Endothelial cell of umbilical vein (primary cell): ENCODE results near the gene DDRGK1. TPM values are rescaled to one million over a fixed set of nuclear protein-coding genes. Genes with fewer than 3 reads are reported as not detected.
A peak's percentile ranks its signal among the peaks of the same experiment; 100 is the strongest.

Experiments used
- BruUV-seq: library from RNA; stranded (reverse); fragments of 400-500 nt; replicated peaks from 2 replicates; lab custom pipeline; 2021; lab: Mats Ljungman, UMichigan
- CTCF ChIA-PET: fragments of 300-600, 350-600 bp; sonication (Branson Sonifier 250); formaldehyde crosslinking; loops from one replicate; lab custom pipeline; 2021; ENCODE audit warnings: antibody characterized with exemption, inconsistent platforms; lab: Charles Lee
- POLR2A ChIA-PET: fragments of 300-600, 350-600 bp; sonication (Branson Sonifier 250); formaldehyde crosslinking; loops from one replicate; lab custom pipeline; 2021; ENCODE audit warnings: antibody characterized with exemption, inconsistent platforms; lab: Charles Lee
- DNase-seq: peaks from one replicate; pipeline ENCODE4 v3.0.0-alpha.2; 2011; ENCODE audit warnings: low read depth, low spot score
- FAIRE-seq: peaks from 2 replicates; lab custom pipeline; 2011; peaks lifted over from hg19 to GRCh38; lab: Jason Lieb, UNC
- H2AFZ ChIP-seq: 2 replicates; pipeline ENCODE4 v1.6.0; 2012; ENCODE audit warnings: low read depth, low read length, control low read depth, inconsistent platforms
- H3K27ac ChIP-seq: 2 replicates; pipeline ENCODE4 v1.5.1; 2011; ENCODE audit warnings: low read depth, mild to moderate bottlenecking, control low read depth, low read length, moderate library complexity; ENCODE audit not compliant: insufficient read depth
- H3K27me3 ChIP-seq, 2 experiments: 2 replicates each; pipeline versions ENCODE4 v1.6.0 to v1.6.1; 2011; ENCODE audit warnings: low read length in 2 of 2, mixed read lengths in 1 of 2; ENCODE audit not compliant: control insufficient read depth in 2 of 2, insufficient read depth in 2 of 2
- H3K36me3 ChIP-seq, 2 experiments: 2 replicates in 1 of 2; 3 replicates in 1 of 2; pipeline ENCODE4 v1.5.1; 2011; ENCODE audit warnings: low read length in 2 of 2, mild to moderate bottlenecking in 1 of 2, moderate library complexity in 1 of 2; ENCODE audit not compliant: control insufficient read depth in 2 of 2, insufficient read depth in 2 of 2; ENCODE audit errors: extremely low read depth in 1 of 2
- H3K4me1 ChIP-seq: 3 replicates; pipeline ENCODE4 v1.5.1; 2011; ENCODE audit warnings: mild to moderate bottlenecking, low read length; ENCODE audit not compliant: control insufficient read depth, insufficient read depth; ENCODE audit errors: extremely low read depth
- H3K4me2 ChIP-seq: 2 replicates; pipeline ENCODE4 v1.6.1; 2011; ENCODE audit warnings: low read length, control low read depth, mixed read lengths; ENCODE audit not compliant: insufficient read depth
- H3K4me3 ChIP-seq, 3 experiments: fragments of 200-600 bp in 1 of 3; sonication (generic), shearing (Covaris generic) in 1 of 3; replicated peaks in 1 of 3; 2 replicates each; pipeline ENCODE4 v1.5.1; 2011 to 2016; ENCODE audit warnings: control low read depth in 3 of 3, low read length in 3 of 3, mild to moderate bottlenecking in 2 of 3, inconsistent platforms in 1 of 3, low read depth in 1 of 3, moderate library complexity in 1 of 3; ENCODE audit not compliant: insufficient read depth in 1 of 3
- H3K79me2 ChIP-seq: 2 replicates; pipeline ENCODE4 v1.6.0; 2012; ENCODE audit warnings: low read length, inconsistent platforms; ENCODE audit not compliant: control insufficient read depth, insufficient read depth
- H3K9ac ChIP-seq: replicated peaks from 2 replicates; pipeline ENCODE3; 2011; ENCODE audit warnings: low read length, control low read depth; ENCODE audit not compliant: insufficient read depth; ENCODE audit errors: extremely low read depth
- H3K9me1 ChIP-seq: replicated peaks from 3 replicates; pipeline ENCODE4 v1.6.0; 2011; ENCODE audit warnings: mild to moderate bottlenecking, low read length; ENCODE audit not compliant: control insufficient read depth, insufficient read depth; ENCODE audit errors: extremely low read depth
- H3K9me3 ChIP-seq: replicated peaks from 2 replicates; pipeline ENCODE4 v1.5.1; 2012; ENCODE audit warnings: low read length, inconsistent platforms; ENCODE audit not compliant: control insufficient read depth, insufficient read depth
- H4K20me1 ChIP-seq: replicated peaks from 2 replicates; pipeline ENCODE3; 2011; ENCODE audit warnings: mild to moderate bottlenecking, low read length; ENCODE audit not compliant: control insufficient read depth, insufficient read depth; ENCODE audit errors: extremely low read depth
- CTCF ChIP-seq, 2 donors: IDR thresholded peaks; 1 replicate in 1 of 2; 2 replicates in 1 of 2; pipeline ENCODE4 v1.5.1; 2011; ENCODE audit warnings: low read length in 2 of 2, mild to moderate bottlenecking in 2 of 2, moderate library complexity in 2 of 2, control low read depth in 1 of 2, inconsistent platforms in 1 of 2, low read depth in 1 of 2; ENCODE audit not compliant: insufficient read depth in 1 of 2; ENCODE audit errors: extremely low read depth in 1 of 2
- EZH2 ChIP-seq: IDR thresholded peaks from 2 replicates; pipeline ENCODE4 v1.6.1; 2012; ENCODE audit warnings: borderline replicate concordance, low read depth, mild to moderate bottlenecking, moderate library complexity, low read length, inconsistent platforms; ENCODE audit not compliant: severe bottlenecking
- FOS ChIP-seq: IDR thresholded peaks from 2 replicates; pipeline ENCODE4 v1.6.1; 2011; ENCODE audit warnings: mild to moderate bottlenecking, low read length, moderate library complexity, borderline replicate concordance; ENCODE audit not compliant: insufficient read depth
- GATA2 ChIP-seq: IDR thresholded peaks from 2 replicates; pipeline ENCODE4 v1.7.0; 2011; ENCODE audit warnings: low read depth, mild to moderate bottlenecking, moderate library complexity, mixed read lengths, low read length; ENCODE audit not compliant: insufficient read length, insufficient read depth
- JUN ChIP-seq: IDR thresholded peaks from 2 replicates; pipeline ENCODE4 v1.6.1; 2011; ENCODE audit warnings: borderline replicate concordance, low read depth; ENCODE audit not compliant: insufficient read length, insufficient read depth
- MAX ChIP-seq: IDR thresholded peaks from 2 replicates; pipeline ENCODE4 v1.6.1; 2011; ENCODE audit not compliant: insufficient read depth, insufficient read length
- MYC ChIP-seq: IDR thresholded peaks from one replicate; pipeline ENCODE4 v1.6.1; 2011; ENCODE audit warnings: mild to moderate bottlenecking, low read depth, low read length
- POLR2A ChIP-seq: IDR thresholded peaks from 2 replicates; pipeline ENCODE4 v1.6.1; 2012; ENCODE audit warnings: low read depth, mild to moderate bottlenecking, control low read depth, low read length
- POLR2AphosphoS5 ChIP-seq: IDR thresholded peaks from 2 replicates; pipeline ENCODE4 v1.6.1; 2012; ENCODE audit warnings: low read depth, mild to moderate bottlenecking, control low read depth, low read length, moderate library complexity; ENCODE audit not compliant: insufficient read depth
- dilution Hi-C: fragments of 300-500 bp; cut with MboI; formaldehyde crosslinking; loops from one replicate; pipeline ENCODE4 v1.15.0; 2019; ENCODE audit warnings: low sequenced_read_pairs; ENCODE audit not compliant: extremely low pct_ligation_motif_present
- intact Hi-C: fragments of 100-400 bp; cut with micrococcal nuclease; formaldehyde crosslinking; loops from one replicate; pipeline ENCODE4 v1.10.0; 2022
- polyA plus RNA-seq, 4 experiments: library from polyadenylated mRNA; depleted of rRNA in 3 of 4; stranded (reverse) in 3 of 4; unstranded in 1 of 4; fragments of >200 nt; gene quantifications; 2 replicates each; pipeline versions ENCODE4 v1.2.1 to v1.2.3, GENCODE V29; 2011 to 2012; ENCODE audit warnings: missing spikeins in 1 of 4
- total RNA-seq: library from RNA; stranded (reverse); gene quantifications from 2 replicates; pipeline ENCODE4 v1.2.3, GENCODE V29; 2021

Gene DDRGK1
- total and polyA plus RNA-seq, 2 donors (not counting 3 experiments of a cell fraction or from before 2014, with no cell fraction given), result 48.5 to 54.0 TPM

- dilution Hi-C loops, result no loop called here
- Histone ChIP-seq H4K20me1 (no peaks in the 10 kb centered on the region), H3K4me3 (no peak overlapping the region), H3K79me2 (no peaks in the 10 kb centered on the region), H3K36me3 (peaks cover 0 to 5% of the 10 kb centered on the region in 2 experiments), H3K9me1 (no peaks in the 10 kb centered on the region), H3K27ac (no peak overlapping the region), H3K4me2 (no peak overlapping the region), H3K27me3 (no peaks in the 10 kb centered on the region), H3K4me1 (no peaks in the 10 kb centered on the region), H3K9me3 (no peaks in the 10 kb centered on the region), H2AFZ (no peak overlapping the region), H3K9ac (no peak overlapping the region)
- peak; percentile 71 for FAIRE-seq
- intact Hi-C loops, result no loop called here
- DNase-seq, result no peak
- TF ChIP-seq JUN (no peak), MYC (no peak), POLR2A (no peak), GATA2 (no peak), FOS (no peak), POLR2AphosphoS5 (no peak), CTCF (IDR thresholded peaks at IDR 0.05; ENCODE audit: extremely low read depth in 1 of 2, insufficient read depth in 1 of 2, low read depth in 1 of 2, low read length in 2 of 2) (no peak), MAX (no peak), EZH2 (no peak)
- BruUV-seq, result no TSS peak
- ChIA-PET CTCF (interaction anchor here (3.7 kb wide), 1 partner anchor 94 kb away, joined by 31 read pairs; no protein-coding TSS in a partner anchor), POLR2A (no interaction called here)
Observed at GRCh38 chr20:3221398-3222226, 17.1 kb upstream of the DDRGK1 start.
